SK-N-SH (cell line): ENCODE measurements around the gene NCK1. TPM values are rescaled to one million over a fixed set of nuclear protein-coding genes. Genes with fewer than 3 reads are reported as not detected.

Experiments used
- CTCF ChIA-PET: fragments of 300-600, 350-600 bp; formaldehyde crosslinking; extraction: SDS; loops from one replicate; lab custom pipeline; 2021; lab: Yijun Ruan, JAX
- POLR2A ChIA-PET: fragments of 350-600 bp; sonication (Branson Sonifier 250); formaldehyde crosslinking; extraction: SDS; loops from one replicate; lab custom pipeline; 2020; ENCODE audit warnings: antibody characterized with exemption, inconsistent platforms; lab: Yijun Ruan, JAX
- DNase-seq: peaks from one replicate; pipeline ENCODE4 v3.0.0; 2012
- H2AFZ ChIP-seq: fragments of 200-600 bp; sonication (generic); 2 replicates; pipeline ENCODE4 v1.8.1; 2016; ENCODE audit warnings: antibody characterized with exemption, mild to moderate bottlenecking, low read depth
- H3F3A ChIP-seq: fragments of 200-600 bp; sonication (generic); replicated peaks from 2 replicates; pipeline ENCODE3; 2016; ENCODE audit warnings: antibody characterized with exemption, mild to moderate bottlenecking; ENCODE audit not compliant: insufficient read depth
- H3K27ac ChIP-seq, 2 experiments: fragments of 200-500 bp in 1 of 2; fragments of 200-600 bp in 1 of 2; sonication (Bioruptor generic) in 1 of 2; sonication (generic), shearing (Covaris generic) in 1 of 2; 2 replicates each; pipeline versions ENCODE4 v1.5.1 to v1.6.1; 2014 to 2016; ENCODE audit warnings: low read depth in 2 of 2, inconsistent platforms in 1 of 2, low read length in 1 of 2, mild to moderate bottlenecking in 1 of 2, mixed read lengths in 1 of 2
- H3K27me3 ChIP-seq: fragments of 200-600 bp; sonication (generic), shearing (Covaris generic); 2 replicates; pipeline ENCODE4 v1.6.1; 2016; ENCODE audit warnings: mixed run types; ENCODE audit not compliant: insufficient read depth
- H3K36me3 ChIP-seq, 2 experiments: fragments of 200-500 bp in 1 of 2; fragments of 200-600 bp in 1 of 2; sonication (Bioruptor generic) in 1 of 2; sonication (generic) in 1 of 2; replicated peaks in 1 of 2; 2 replicates each; pipeline versions ENCODE3 to v1.5.1; 2014 to 2016; ENCODE audit warnings: low read length in 1 of 2, mild to moderate bottlenecking in 1 of 2; ENCODE audit not compliant: insufficient read depth in 2 of 2, control insufficient read depth in 1 of 2
- H3K4me1 ChIP-seq, 2 experiments: fragments of 200-500 bp in 1 of 2; fragments of 200-600 bp in 1 of 2; sonication (Bioruptor generic) in 1 of 2; sonication (generic), shearing (Covaris generic) in 1 of 2; 2 replicates each; pipeline versions ENCODE4 v1.5.1 to v1.6.1; 2014 to 2016; ENCODE audit warnings: low read depth in 1 of 2, low read length in 1 of 2, mixed run types in 1 of 2; ENCODE audit not compliant: insufficient read depth in 2 of 2, control insufficient read depth in 1 of 2
- H3K4me2 ChIP-seq: fragments of 200-600 bp; sonication (generic), shearing (Covaris generic); 2 replicates; pipeline ENCODE4 v1.6.1; 2017; ENCODE audit warnings: mixed run types
- H3K4me3 ChIP-seq, 2 experiments: fragments of 200-500 bp in 1 of 2; fragments of 200-600 bp in 1 of 2; sonication (Bioruptor generic) in 1 of 2; sonication (generic), shearing (Covaris generic) in 1 of 2; 2 replicates each; pipeline versions ENCODE4 v1.5.1 to v1.8.1; 2014 to 2016; ENCODE audit warnings: low read depth in 2 of 2, inconsistent platforms in 1 of 2, low read length in 1 of 2, mild to moderate bottlenecking in 1 of 2, mixed read lengths in 1 of 2, moderate library complexity in 1 of 2
- H3K79me2 ChIP-seq: fragments of 200-600 bp; sonication (generic); 2 replicates; pipeline ENCODE4 v1.8.1; 2017; ENCODE audit warnings: mild to moderate bottlenecking; ENCODE audit not compliant: insufficient read depth
- H3K9ac ChIP-seq: fragments of 200-600 bp; sonication (generic); 2 replicates; pipeline ENCODE4 v1.6.1; 2017; ENCODE audit warnings: mixed run types
- H3K9me2 ChIP-seq: fragments of 200-600 bp; sonication (generic); 2 replicates; pipeline ENCODE4 v1.6.1; 2017; ENCODE audit warnings: mixed run types
- H3K9me3 ChIP-seq: fragments of 200-600 bp; sonication (generic); 2 replicates; pipeline ENCODE4 v1.6.1; 2017; ENCODE audit warnings: mixed run types, mild to moderate bottlenecking, moderate library complexity
- H4K20me1 ChIP-seq: fragments of 200-600 bp; sonication (generic); 2 replicates; pipeline ENCODE4 v1.6.1; 2017; ENCODE audit warnings: mild to moderate bottlenecking, mixed run types; ENCODE audit not compliant: insufficient read depth
- CTCF ChIP-seq: fragments of 200-600 bp; sonication (generic); IDR thresholded peaks from 2 replicates; pipeline ENCODE4 v1.6.1; 2017; ENCODE audit warnings: antibody characterized with exemption, mild to moderate bottlenecking, moderate library complexity
- ELF1 ChIP-seq: IDR thresholded peaks from 2 replicates; pipeline ENCODE4 v1.4.0; 2012
- FOSL2 ChIP-seq: IDR thresholded peaks from 2 replicates; pipeline ENCODE4 v1.4.0; 2012; ENCODE audit warnings: low read depth, mild to moderate bottlenecking, moderate library complexity, borderline replicate concordance
- GABPA ChIP-seq: IDR thresholded peaks from 2 replicates; pipeline ENCODE4 v1.4.0; 2012; ENCODE audit warnings: low read depth, mild to moderate bottlenecking
- JUND ChIP-seq: IDR thresholded peaks from 2 replicates; pipeline ENCODE4 v1.4.0; 2012
- MEF2A ChIP-seq: IDR thresholded peaks from 2 replicates; pipeline ENCODE4 v1.4.0; 2012; ENCODE audit warnings: low read depth, borderline replicate concordance
- MXI1 ChIP-seq: IDR thresholded peaks from 2 replicates; pipeline ENCODE4 v1.6.1; 2012; ENCODE audit warnings: mild to moderate bottlenecking, low read depth, low read length, improper control_type of control experiment
- NFIC ChIP-seq: IDR thresholded peaks from 2 replicates; pipeline ENCODE4 v1.4.0; 2012; ENCODE audit warnings: borderline replicate concordance
- NRF1 ChIP-seq: IDR thresholded peaks from 2 replicates; pipeline ENCODE4 v1.6.1; 2012; ENCODE audit warnings: low read depth, mild to moderate bottlenecking, low read length
- RAD21 ChIP-seq: IDR thresholded peaks from 2 replicates; pipeline ENCODE4 v1.6.1; 2012; ENCODE audit warnings: mild to moderate bottlenecking, low read length
- RFX5 ChIP-seq: IDR thresholded peaks from 2 replicates; pipeline ENCODE4 v1.6.1; 2012; ENCODE audit warnings: mild to moderate bottlenecking, improper control_type of control experiment, low read length
- RXRA ChIP-seq: IDR thresholded peaks from 2 replicates; pipeline ENCODE4 v1.4.0; 2012; ENCODE audit warnings: low read depth, mild to moderate bottlenecking, borderline replicate concordance
- TEAD4 ChIP-seq: IDR thresholded peaks from 2 replicates; pipeline ENCODE4 v1.4.0; 2012; ENCODE audit warnings: mild to moderate bottlenecking, borderline replicate concordance; ENCODE audit not compliant: insufficient read depth
- WGBS: methylation state at CpG from one replicate; pipeline ENCODE4 v1.1.6; 2017; ENCODE audit warnings: low lambda C conversion rate; 5-methylcytosine and 5-hydroxymethylcytosine counted together
- polyA plus RNA-seq, 3 experiments: library from polyadenylated mRNA; depleted of rRNA; stranded (reverse); fragments of >200 nt; gene quantifications; 2 replicates each; pipeline ENCODE4 v1.2.3, GENCODE V29; 2012
- TF ChIP-seq, protein P1 (sequence below): fragments of 150-350 bp; IDR thresholded peaks from 2 replicates; pipeline ENCODE4 v1.6.1; 2017; ENCODE audit warnings: antibody characterized with exemption, low read length, low read depth, borderline replicate concordance
- TF ChIP-seq, protein P2 (sequence below): fragments of 150-350 bp; IDR thresholded peaks from 2 replicates; pipeline ENCODE4 v1.6.1; 2016; ENCODE audit warnings: mild to moderate bottlenecking, low read depth, low read length
- TF ChIP-seq, protein P3 (sequence below): IDR thresholded peaks from 2 replicates; pipeline ENCODE4 v1.4.0; 2012; ENCODE audit warnings: low read depth
- TF ChIP-seq, protein P4 (sequence below): IDR thresholded peaks from 2 replicates; pipeline ENCODE4 v1.4.0; 2012; ENCODE audit warnings: low read depth, borderline replicate concordance
- TF ChIP-seq, protein P5 (sequence below): IDR thresholded peaks from 2 replicates; pipeline ENCODE4; 2012

The NCK1 gene
- polyA plus RNA-seq, 1 of the 3 experiments (the other 2 are of a cell fraction), result 16.2 TPM

GRCh38 chr3:136920904-136921611 is 59.0 kb downstream of the NCK1 start:
- Histone ChIP-seq H3K9me2 (no peaks in the 10 kb centered on the region), H3K36me3 (peaks cover 0 to 4% of the 10 kb centered on the region in 2 experiments), H3K4me2 (no peak overlapping the region), H3F3A (peaks cover 7% of the 10 kb centered on the region), H3K9me3 (no peaks in the 10 kb centered on the region), H3K27me3 (no peaks in the 10 kb centered on the region), H3K27ac (no peak overlapping the region), H4K20me1 (no peaks in the 10 kb centered on the region), H3K4me1 (peaks cover 0 to 11% of the 10 kb centered on the region in 2 experiments; a peak in 1 of 4 replicates), H3K4me3 (no peak overlapping the region), H3K79me2 (peaks cover 71% of the 10 kb centered on the region), H2AFZ (no peak overlapping the region), H3K9ac (no peak overlapping the region)
- DNase-seq, result no peak
- 97% methylated on average over 4 of the region's 4 CpGs for WGBS
- ChIA-PET CTCF (no interaction called here), POLR2A (no interaction called here)
- TF ChIP-seq FOSL2, result no peak
- TF ChIP-seq, protein P1, sequence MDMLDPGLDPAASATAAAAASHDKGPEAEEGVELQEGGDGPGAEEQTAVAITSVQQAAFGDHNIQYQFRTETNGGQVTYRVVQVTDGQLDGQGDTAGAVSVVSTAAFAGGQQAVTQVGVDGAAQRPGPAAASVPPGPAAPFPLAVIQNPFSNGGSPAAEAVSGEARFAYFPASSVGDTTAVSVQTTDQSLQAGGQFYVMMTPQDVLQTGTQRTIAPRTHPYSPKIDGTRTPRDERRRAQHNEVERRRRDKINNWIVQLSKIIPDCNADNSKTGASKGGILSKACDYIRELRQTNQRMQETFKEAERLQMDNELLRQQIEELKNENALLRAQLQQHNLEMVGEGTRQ, result no peak
- TF ChIP-seq, protein P2, sequence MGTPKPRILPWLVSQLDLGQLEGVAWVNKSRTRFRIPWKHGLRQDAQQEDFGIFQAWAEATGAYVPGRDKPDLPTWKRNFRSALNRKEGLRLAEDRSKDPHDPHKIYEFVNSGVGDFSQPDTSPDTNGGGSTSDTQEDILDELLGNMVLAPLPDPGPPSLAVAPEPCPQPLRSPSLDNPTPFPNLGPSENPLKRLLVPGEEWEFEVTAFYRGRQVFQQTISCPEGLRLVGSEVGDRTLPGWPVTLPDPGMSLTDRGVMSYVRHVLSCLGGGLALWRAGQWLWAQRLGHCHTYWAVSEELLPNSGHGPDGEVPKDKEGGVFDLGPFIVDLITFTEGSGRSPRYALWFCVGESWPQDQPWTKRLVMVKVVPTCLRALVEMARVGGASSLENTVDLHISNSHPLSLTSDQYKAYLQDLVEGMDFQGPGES, result no peak
- TF ChIP-seq MEF2A, result no peak
- no peak for TF ChIP-seq JUND
- no peak for TF ChIP-seq TEAD4
- no peak for TF ChIP-seq NFIC
- TF ChIP-seq, protein P3, sequence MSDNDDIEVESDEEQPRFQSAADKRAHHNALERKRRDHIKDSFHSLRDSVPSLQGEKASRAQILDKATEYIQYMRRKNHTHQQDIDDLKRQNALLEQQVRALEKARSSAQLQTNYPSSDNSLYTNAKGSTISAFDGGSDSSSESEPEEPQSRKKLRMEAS, result no peak
- TF ChIP-seq, protein P4, sequence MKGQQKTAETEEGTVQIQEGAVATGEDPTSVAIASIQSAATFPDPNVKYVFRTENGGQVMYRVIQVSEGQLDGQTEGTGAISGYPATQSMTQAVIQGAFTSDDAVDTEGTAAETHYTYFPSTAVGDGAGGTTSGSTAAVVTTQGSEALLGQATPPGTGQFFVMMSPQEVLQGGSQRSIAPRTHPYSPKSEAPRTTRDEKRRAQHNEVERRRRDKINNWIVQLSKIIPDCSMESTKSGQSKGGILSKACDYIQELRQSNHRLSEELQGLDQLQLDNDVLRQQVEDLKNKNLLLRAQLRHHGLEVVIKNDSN, result no peak
- TF ChIP-seq RXRA, result no peak
- TF ChIP-seq RAD21, result no peak
- no peak for TF ChIP-seq RFX5
- TF ChIP-seq NRF1, result no peak
- TF ChIP-seq ELF1, result no peak
- TF ChIP-seq, protein P5, sequence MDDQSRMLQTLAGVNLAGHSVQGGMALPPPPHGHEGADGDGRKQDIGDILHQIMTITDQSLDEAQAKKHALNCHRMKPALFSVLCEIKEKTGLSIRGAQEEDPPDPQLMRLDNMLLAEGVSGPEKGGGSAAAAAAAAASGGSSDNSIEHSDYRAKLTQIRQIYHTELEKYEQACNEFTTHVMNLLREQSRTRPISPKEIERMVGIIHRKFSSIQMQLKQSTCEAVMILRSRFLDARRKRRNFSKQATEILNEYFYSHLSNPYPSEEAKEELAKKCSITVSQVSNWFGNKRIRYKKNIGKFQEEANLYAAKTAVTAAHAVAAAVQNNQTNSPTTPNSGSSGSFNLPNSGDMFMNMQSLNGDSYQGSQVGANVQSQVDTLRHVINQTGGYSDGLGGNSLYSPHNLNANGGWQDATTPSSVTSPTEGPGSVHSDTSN, result no peak
- no peak for TF ChIP-seq CTCF
- TF ChIP-seq MXI1, result no peak
- no peak for TF ChIP-seq GABPA
